Activated CD4-positive, alpha-beta memory T cell treated with anti-CD3 and anti-CD28 coated beads for 36 hours (primary cell): ENCODE results near the gene ZNF205. TPM values are rescaled to one million over a fixed set of nuclear protein-coding genes. Genes with fewer than 3 reads are reported as not detected.
"Not testable (repeated sequence)": the region's sequence is repeated elsewhere in the genome, so short reads cannot be mapped to it uniquely, and the experiment has no call there.

Source experiments
- CTCF ChIA-PET: fragments of 350-600 bp; sonication (Branson Sonifier 250); formaldehyde crosslinking; loops from one replicate; lab custom pipeline; 2021; ENCODE audit warnings: antibody characterized with exemption, inconsistent platforms; lab: Charles Lee
- POLR2A ChIA-PET: fragments of 350-600 bp; sonication (Branson Sonifier 250); formaldehyde crosslinking; loops from one replicate; lab custom pipeline; 2021; ENCODE audit warnings: antibody characterized with exemption; lab: Charles Lee
- DNase-seq: peaks from one replicate; pipeline ENCODE4 v3.0.0-alpha.2; 2020
- H3K27ac Mint-ChIP-seq: one replicate; pipeline ENCODE4 v1.8.0; 2021; ENCODE audit warnings: mixed read lengths
- H3K27me3 Mint-ChIP-seq: one replicate; pipeline ENCODE4 v1.8.0; 2021; ENCODE audit warnings: mixed read lengths
- H3K36me3 Mint-ChIP-seq: one replicate; pipeline ENCODE4 v1.8.0; 2021; ENCODE audit warnings: mixed read lengths
- H3K4me1 Mint-ChIP-seq: one replicate; pipeline ENCODE4 v1.8.0; 2021; ENCODE audit warnings: low read depth, mixed read lengths
- H3K4me3 Mint-ChIP-seq: one replicate; pipeline ENCODE4 v1.8.0; 2021; ENCODE audit warnings: mild to moderate bottlenecking, mixed read lengths
- H3K9me3 Mint-ChIP-seq: one replicate; pipeline ENCODE4 v1.8.0; 2021; ENCODE audit warnings: mixed read lengths
- intact Hi-C: fragments of 100-400 bp; cut with micrococcal nuclease; formaldehyde crosslinking; loops from one replicate; pipeline ENCODE4 v1.15.1; 2023
- total RNA-seq, 2 experiments: library from RNA; stranded (reverse); gene quantifications; one replicate each; pipeline ENCODE4 v1.2.3, GENCODE V29; 2021

The ZNF205 gene
- total RNA-seq, 2 experiments from 2014 or later: 0.21 TPM; not detected in 1

DNA sequence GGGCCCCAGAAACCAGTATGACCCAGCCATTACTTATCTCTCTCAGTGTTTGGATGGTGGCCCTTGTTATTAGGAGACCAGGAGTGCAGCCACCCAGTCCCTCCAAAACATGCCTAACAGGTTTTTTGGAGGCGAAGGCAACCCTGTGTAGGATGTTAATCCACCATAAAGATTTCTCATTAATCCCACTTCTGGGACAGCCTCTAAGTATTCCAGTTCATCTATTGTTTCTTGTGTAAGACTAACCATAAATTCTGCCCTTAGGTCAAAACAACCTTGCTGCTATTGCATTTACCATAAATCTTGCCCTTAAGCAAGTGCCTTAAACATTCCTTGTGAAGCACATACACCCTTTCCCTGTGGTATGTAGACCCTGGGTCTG, 54.1 kb downstream of the ZNF205 start:
- Mint-ChIP-seq H3K4me1 (peaks cover 17% of the 10 kb centered on the region), H3K36me3 (no peaks in the 10 kb centered on the region), H3K9me3 (no peaks in the 10 kb centered on the region), H3K4me3 (no peak overlapping the region), H3K27me3 (peaks cover 10% of the 10 kb centered on the region), H3K27ac (no peak overlapping the region)
- ChIA-PET CTCF (interaction anchor here (0.6 to 2.4 kb wide), 20 partner anchors 9 to 266 kb away, joined by 3 to 25 read pairs (median 3); partner anchors contain the start of gene ZNF213), POLR2A (interaction anchor here (1.2 to 1.4 kb wide), 2 partner anchors 16 to 31 kb away, joined by 4 to 5 read pairs; partner anchors contain the start of gene ZNF213)
- DNase-seq: no peak
- intact Hi-C loops: loop anchor here (1.0 to 2.0 kb wide), 3 partner anchors 32 to 72 kb away; partner anchors contain the start of gene ZNF213

DNA sequence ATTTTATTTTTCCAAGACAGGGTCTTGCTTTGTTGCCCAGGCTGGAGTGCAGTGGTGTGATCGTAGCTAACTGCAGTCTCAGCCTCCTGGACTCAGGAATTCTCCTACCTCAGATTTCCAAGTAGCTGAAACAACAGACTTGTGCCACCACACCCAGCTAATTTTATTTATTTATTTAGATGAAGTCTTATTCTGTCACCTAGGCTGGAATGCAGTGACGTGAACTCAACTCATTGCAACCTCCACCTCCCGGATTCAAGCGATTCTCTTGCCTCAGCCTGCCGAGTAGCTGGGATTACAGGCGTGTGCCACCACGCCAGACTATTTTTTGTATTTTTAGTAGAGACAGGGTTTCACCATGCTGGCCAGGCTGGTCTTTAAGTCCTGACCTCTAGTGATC, 56.3 kb downstream of the ZNF205 start:
- DNase-seq, H3K27ac Mint-ChIP-seq, H3K9me3 Mint-ChIP-seq, POLR2A ChIA-PET, intact Hi-C loops, H3K4me3 Mint-ChIP-seq, H3K36me3 Mint-ChIP-seq: not testable (repeated sequence)
- Mint-ChIP-seq H3K4me1 (peaks cover 32% of the 10 kb centered on the region), H3K27me3 (peaks cover 20% of the 10 kb centered on the region)
- CTCF ChIA-PET: interaction anchor here (1.0 to 4.0 kb wide), 12 partner anchors 10 to 140 kb away, joined by 3 to 27 read pairs (median 6); partner anchors contain the start of genes ZNF200 and ZNF213

Other genes with a start within 250 kb of the ZNF205 start
- 10 to 100 TPM; 19.1 to 19.4 TPM for gene FLYWCH2, start 229.4 kb upstream of the ZNF205 start, total RNA-seq
- gene FLYWCH1, start 200.7 kb upstream of the ZNF205 start, total RNA-seq: 10 to 100 TPM; 49.2 to 52.2 TPM
- gene KREMEN2, start 148.3 kb upstream of the ZNF205 start, total RNA-seq: not detected
- 10 to 100 TPM; 37.0 to 37.9 TPM for gene PAQR4, start 143.2 kb upstream of the ZNF205 start, total RNA-seq
- 100 to 1,000 TPM; 123 to 134 TPM for gene PKMYT1, start 132.1 kb upstream of the ZNF205 start, total RNA-seq
- not detected for gene CLDN9, start 99.7 kb upstream of the ZNF205 start, total RNA-seq
- gene CLDN6, start 94.4 kb upstream of the ZNF205 start, total RNA-seq: not detected
- 1 to 10 TPM; 6.5 to 8.6 TPM for gene TNFRSF12A, start 92.2 kb upstream of the ZNF205 start, total RNA-seq
- 10 to 100 TPM; 31.8 to 32.8 TPM for gene HCFC1R1, start 88.6 kb upstream of the ZNF205 start, total RNA-seq
- 10 to 100 TPM; 41.2 to 42.7 TPM for gene THOC6, start 88.6 kb upstream of the ZNF205 start, total RNA-seq
- gene BICDL2, start 75.6 kb upstream of the ZNF205 start, total RNA-seq: under 1 TPM; 0.40 to 0.46 TPM
- 1 to 10 TPM; 2.2 TPM for gene MMP25, start 66.0 kb upstream of the ZNF205 start, total RNA-seq
- gene IL32, start 46.9 kb upstream of the ZNF205 start, total RNA-seq: 1,000 to 10,000 TPM; 2,504 to 2,532 TPM
- gene ZSCAN10, start 13.3 kb upstream of the ZNF205 start, total RNA-seq: under 1 TPM in 1 of 2 experiments, not detected in 1; 0.19 TPM
- gene ZNF213, start 22.4 kb downstream of the ZNF205 start, total RNA-seq: 1 to 10 TPM; 9.0 TPM
- not detected for gene OR1F1, start 75.6 kb downstream of the ZNF205 start, total RNA-seq
- 10 to 100 TPM; 10.6 to 11.5 TPM for gene ZNF200, start 122.6 kb downstream of the ZNF205 start, total RNA-seq
- under 1 TPM; 0.07 to 0.17 TPM for gene MEFV, start 144.0 kb downstream of the ZNF205 start, total RNA-seq
- 10 to 100 TPM; 13.2 to 13.5 TPM for gene ZNF263, start 170.9 kb downstream of the ZNF205 start, total RNA-seq
- 1 to 10 TPM; 3.3 to 3.4 TPM for gene TIGD7, start 192.8 kb downstream of the ZNF205 start, total RNA-seq
- gene ZNF75A, start 192.9 kb downstream of the ZNF205 start, total RNA-seq: 10 to 100 TPM; 19.3 to 20.0 TPM
- gene OR2C1, start 243.3 kb downstream of the ZNF205 start, total RNA-seq: not detected